GM23248 (cell line): ENCODE results near the gene IL10RA. TPM values are rescaled to one million over a fixed set of nuclear protein-coding genes. Genes with fewer than 3 reads are reported as not detected.

ENCODE experiments used
- DNase-seq: peaks from one replicate; pipeline ENCODE4 v3.0.0-alpha.2; 2015
- H2AFZ ChIP-seq: fragments of 200-600 bp; sonication (generic); 2 replicates; pipeline ENCODE4 v1.6.1; 2016; ENCODE audit warnings: antibody characterized with exemption
- H3F3A ChIP-seq: fragments of 200-600 bp; sonication (generic); 2 replicates; pipeline ENCODE4 v1.6.1; 2016; ENCODE audit warnings: mild to moderate bottlenecking, antibody characterized with exemption, mixed run types; ENCODE audit not compliant: insufficient read depth
- H3K27ac ChIP-seq: fragments of 200-600 bp; sonication (generic); 2 replicates; pipeline ENCODE4 v1.5.1; 2016; ENCODE audit warnings: mild to moderate bottlenecking
- H3K27me3 ChIP-seq: fragments of 200-600 bp; sonication (generic); replicated peaks from 2 replicates; pipeline ENCODE4 v1.6.1; 2016; ENCODE audit warnings: mild to moderate bottlenecking; ENCODE audit not compliant: insufficient read depth
- H3K36me3 ChIP-seq: fragments of 200-600 bp; sonication (generic); 2 replicates; pipeline ENCODE4 v1.6.1; 2016; ENCODE audit warnings: low read depth, mild to moderate bottlenecking
- H3K4me1 ChIP-seq: fragments of 200-600 bp; sonication (generic); 2 replicates; pipeline ENCODE4 v1.6.1; 2016; ENCODE audit warnings: mild to moderate bottlenecking; ENCODE audit not compliant: insufficient read depth
- H3K4me2 ChIP-seq: fragments of 200-600 bp; sonication (generic); one replicate; pipeline ENCODE4 v1.6.1; 2016; ENCODE audit warnings: mild to moderate bottlenecking; ENCODE audit not compliant: unreplicated experiment
- H3K4me3 ChIP-seq: fragments of 200-600 bp; sonication (generic); 2 replicates; pipeline ENCODE4 v1.5.1; 2016; ENCODE audit warnings: mild to moderate bottlenecking
- H3K79me2 ChIP-seq: fragments of 200-600 bp; sonication (generic); 2 replicates; pipeline ENCODE4 v1.6.1; 2016; ENCODE audit warnings: mild to moderate bottlenecking; ENCODE audit not compliant: insufficient read depth
- H3K9ac ChIP-seq: fragments of 200-600 bp; sonication (generic); 2 replicates; pipeline ENCODE4 v1.6.1; 2016; ENCODE audit warnings: mild to moderate bottlenecking
- H3K9me2 ChIP-seq: fragments of 200-600 bp; sonication (generic); 2 replicates; pipeline ENCODE4 v1.6.1; 2016; ENCODE audit warnings: mixed run types, mild to moderate bottlenecking, moderate library complexity; ENCODE audit not compliant: insufficient read depth
- H3K9me3 ChIP-seq: fragments of 200-600 bp; sonication (generic); one replicate; pipeline ENCODE4 v1.6.1; 2017; ENCODE audit warnings: low read depth
- H4K20me1 ChIP-seq: fragments of 200-600 bp; sonication (generic); 2 replicates; pipeline ENCODE4 v1.6.0; 2016; ENCODE audit not compliant: insufficient read depth
- EZH2 ChIP-seq: fragments of 200-600 bp; sonication (generic); IDR thresholded peaks from 2 replicates; pipeline ENCODE4 v1.6.1; 2018; ENCODE audit warnings: antibody characterized with exemption, mild to moderate bottlenecking; ENCODE audit not compliant: insufficient read depth, poor library complexity, severe bottlenecking
- EZH2phosphoT487 ChIP-seq: fragments of 200-600 bp; sonication (generic); IDR thresholded peaks from 2 replicates; pipeline ENCODE4 v1.6.1; 2018; ENCODE audit warnings: antibody characterized with exemption, moderate library complexity, mild to moderate bottlenecking, low read depth; ENCODE audit not compliant: insufficient read depth
- WGBS, 2 experiments: methylation state at CpG; one replicate each; pipeline ENCODE4 v1.1.6; 2015 to 2017; ENCODE audit warnings: low lambda C conversion rate in 2 of 2, low coverage in 1 of 2; ENCODE audit errors: missing lambda C conversion rate in 2 of 2; 5-methylcytosine and 5-hydroxymethylcytosine counted together
- in situ Hi-C: fragments of 300-500 bp; cut with MboI; formaldehyde crosslinking; loops from 2 replicates; pipeline ENCODE4 v1.15.0; 2020
- polyA plus RNA-seq: library from polyadenylated mRNA; unstranded; fragments of >200 nt; fragmentation: Nextera tagmentation; extraction: Ambion mirVana; gene quantifications from 2 replicates; pipeline ENCODE4 v1.2.1, GENCODE V29; 2016
- total RNA-seq: library from RNA; depleted of rRNA; stranded (reverse); fragments of >200 nt; shearing (Covaris generic); gene quantifications from 2 replicates; pipeline ENCODE4 v1.2.3, GENCODE V29; 2014

IL10RA gene
- total and polyA plus RNA-seq, 2 experiments from 2014 or later, result not detected

DNA sequence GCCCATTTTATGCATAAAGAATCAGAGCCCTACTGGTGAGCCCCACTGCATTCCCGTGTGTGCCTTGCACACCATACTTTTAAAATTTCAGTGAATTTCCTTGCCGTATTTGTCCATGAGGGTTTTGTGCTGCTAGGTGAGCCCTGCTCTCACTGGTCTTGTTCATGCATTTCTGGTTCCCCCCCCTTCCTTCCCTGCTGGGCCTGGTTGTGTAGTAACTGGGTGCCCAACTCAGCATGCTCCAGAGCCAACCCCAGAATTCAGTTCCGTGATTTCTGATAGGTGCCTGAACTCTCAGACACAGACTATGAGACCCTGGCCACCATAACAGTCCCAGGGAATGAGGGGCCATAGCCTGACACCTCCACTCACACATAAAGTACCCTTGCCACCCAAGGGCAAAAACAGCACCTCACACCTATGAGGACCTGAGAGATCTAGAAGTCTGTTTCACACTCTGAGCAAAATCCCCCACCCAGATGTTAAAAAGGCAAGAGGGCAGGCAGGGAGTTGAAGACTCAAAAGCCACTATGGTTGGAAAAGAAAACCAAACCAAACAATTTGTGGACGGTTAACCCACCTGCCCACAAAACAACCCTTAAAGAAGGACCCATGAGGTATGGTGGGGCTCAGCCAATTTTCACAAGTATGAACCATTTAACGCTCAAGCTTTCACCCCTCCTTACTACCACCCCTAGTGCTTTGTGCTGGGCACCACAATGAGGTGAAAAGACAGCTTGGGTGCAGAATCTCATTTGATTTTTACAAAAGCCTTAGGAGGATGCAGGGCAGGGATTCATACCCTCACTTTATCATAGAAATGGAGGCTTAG, 16.8 kb upstream of the IL10RA start:
- Histone ChIP-seq H3K27ac (no peak overlapping the region), H3K4me1 (no peaks in the 10 kb centered on the region), H3K4me2 (no peak overlapping the region), H3K4me3 (no peak overlapping the region), H3K9ac (no peak overlapping the region), H3K27me3 (peaks cover 3% of the 10 kb centered on the region; the same call in 1 of the 2 replicates), H3K36me3 (no peaks in the 10 kb centered on the region), H3K9me2 (no peaks in the 10 kb centered on the region), H2AFZ (no peak overlapping the region), H3K9me3 (no peaks in the 10 kb centered on the region), H3F3A (no peaks in the 10 kb centered on the region), H3K79me2 (no peaks in the 10 kb centered on the region), H4K20me1 (no peaks in the 10 kb centered on the region)
- TF ChIP-seq EZH2 (no peak), EZH2phosphoT487 (no peak)
- 48 to 51% methylated on average over 5 of the region's 5 CpGs for WGBS, 2 experiments
- DNase-seq, result no peak
- in situ Hi-C loops, result no loop called here

DNA sequence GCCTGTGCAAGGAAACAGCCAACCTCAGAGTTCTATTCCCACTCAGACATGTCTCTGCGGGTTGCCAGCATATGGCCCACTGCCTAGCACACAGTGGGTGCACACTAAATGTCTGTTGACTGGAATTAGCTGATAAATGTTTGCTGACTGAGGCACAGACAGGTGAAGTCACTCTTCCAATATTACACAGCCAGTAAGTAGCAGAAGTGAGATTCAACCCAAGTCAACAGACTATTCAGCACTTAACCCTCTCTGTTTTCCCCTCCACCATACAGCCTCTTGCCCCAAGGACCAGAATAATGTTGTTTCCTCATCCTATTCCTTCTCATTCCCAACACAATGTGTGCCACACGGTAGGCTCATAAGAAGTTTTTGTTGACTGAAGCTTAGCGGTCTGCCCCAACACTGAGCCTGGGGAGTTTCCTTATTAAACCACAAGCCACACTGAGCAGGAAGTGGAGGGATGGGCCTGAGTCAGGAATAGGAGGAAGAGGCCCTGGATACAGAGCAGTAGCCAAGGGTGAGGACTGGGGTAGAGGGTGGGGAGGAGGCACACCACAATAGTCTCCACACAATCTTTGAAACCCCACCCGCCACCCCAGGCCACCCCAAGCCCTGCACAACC, 15.7 kb upstream of the IL10RA start:
- Histone ChIP-seq H3K9me2 (no peaks in the 10 kb centered on the region), H3F3A (no peaks in the 10 kb centered on the region), H3K36me3 (no peaks in the 10 kb centered on the region), H4K20me1 (no peaks in the 10 kb centered on the region), H3K9ac (no peak overlapping the region), H2AFZ (no peak overlapping the region), H3K9me3 (no peaks in the 10 kb centered on the region), H3K4me3 (no peak overlapping the region), H3K27me3 (peaks cover 3% of the 10 kb centered on the region; the same call in 1 of the 2 replicates), H3K79me2 (no peaks in the 10 kb centered on the region), H3K27ac (no peak overlapping the region), H3K4me2 (no peak overlapping the region), H3K4me1 (no peaks in the 10 kb centered on the region)
- TF ChIP-seq EZH2phosphoT487, result no peak
- TF ChIP-seq EZH2, result no peak
- no peak for DNase-seq
- WGBS, 2 experiments, result 40 to 52% methylated on average over 3 to 4 of the region's 4 CpGs
- in situ Hi-C loops, result no loop called here

DNA sequence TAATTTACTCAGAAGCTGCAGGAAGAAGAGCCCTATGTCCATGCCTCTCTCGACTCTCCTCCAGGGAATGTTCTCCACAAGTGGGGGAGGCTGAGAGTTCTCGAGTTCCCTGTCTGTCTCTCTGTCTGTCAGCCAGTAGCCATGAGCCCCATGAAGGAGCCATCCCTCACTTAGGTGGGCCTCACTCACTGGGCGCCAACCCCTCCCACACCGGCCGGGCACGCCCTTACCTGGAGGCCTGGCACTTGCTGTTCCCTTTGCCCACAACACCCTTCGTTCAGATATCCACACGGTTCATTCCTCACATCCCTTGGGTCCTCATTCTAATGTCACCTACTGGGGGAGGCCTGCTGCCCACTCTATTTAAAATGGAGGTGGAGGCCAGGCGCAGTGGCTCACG, 14.2 kb upstream of the IL10RA start:
- H3F3A ChIP-seq, result no peaks in the 10 kb centered on the region
- TF ChIP-seq EZH2phosphoT487, result no peak
- no peak for TF ChIP-seq EZH2
- no peak overlapping the region for H3K4me2 ChIP-seq
- H3K79me2 ChIP-seq, result no peaks in the 10 kb centered on the region
- H3K9ac ChIP-seq, result no peak overlapping the region
- no peak overlapping the region for H2AFZ ChIP-seq
- DNase-seq, result no peak
- peaks cover 3% of the 10 kb centered on the region; the same call in 1 of the 2 replicates for H3K27me3 ChIP-seq
- no peaks in the 10 kb centered on the region for H4K20me1 ChIP-seq
- H3K4me3 ChIP-seq, result no peak overlapping the region
- WGBS, 2 experiments, result 45 to 56% methylated on average over 10 of the region's 10 CpGs
- H3K9me3 ChIP-seq, result no peaks in the 10 kb centered on the region
- no peaks in the 10 kb centered on the region for H3K36me3 ChIP-seq
- no peak overlapping the region for H3K27ac ChIP-seq
- in situ Hi-C loops, result no loop called here
- no peaks in the 10 kb centered on the region for H3K4me1 ChIP-seq
- H3K9me2 ChIP-seq, result no peaks in the 10 kb centered on the region

DNA sequence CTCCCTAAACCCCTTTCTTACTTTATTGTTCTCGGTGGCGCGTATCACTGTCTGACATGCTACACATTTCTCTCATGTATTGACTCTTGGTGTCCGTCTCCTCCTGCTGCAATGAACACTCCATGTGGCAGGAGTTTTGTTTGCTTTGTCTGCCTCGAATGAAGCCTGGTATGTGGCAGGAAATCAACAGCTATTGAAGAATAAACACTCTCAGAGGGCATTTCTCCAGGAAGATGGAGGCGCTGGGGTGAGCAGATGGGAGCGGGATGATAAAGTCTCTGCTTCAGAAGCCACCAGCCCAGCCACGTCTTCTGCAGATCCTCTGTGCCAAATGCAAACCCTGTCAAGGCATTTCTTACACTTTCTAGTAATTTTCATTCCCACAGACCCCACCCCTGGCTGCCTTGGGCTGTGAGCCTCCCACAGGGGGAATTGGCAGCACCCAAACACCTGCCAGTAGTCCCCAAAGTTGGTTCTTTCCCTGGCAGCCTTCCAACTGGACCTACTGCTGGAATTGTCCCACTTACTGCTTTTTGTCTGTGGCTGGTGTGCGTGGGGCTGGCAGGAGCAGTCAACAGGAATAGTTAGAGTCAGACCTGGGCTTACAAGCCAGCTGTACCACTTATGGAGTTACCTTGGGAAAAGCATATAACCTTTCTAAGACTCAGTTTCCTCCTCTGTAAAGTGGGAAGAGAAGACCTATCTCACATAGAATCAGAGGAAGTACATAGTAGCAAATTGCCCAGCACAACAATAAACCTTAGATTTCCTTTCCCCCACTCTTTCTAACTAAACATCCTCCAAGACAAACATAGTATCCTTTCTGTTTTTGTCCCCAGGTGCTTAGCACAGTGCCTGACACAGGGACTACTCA, 13.3 kb upstream of the IL10RA start:
- Histone ChIP-seq H3K4me3 (no peak overlapping the region), H3K27ac (no peak overlapping the region), H3K4me2 (no peak overlapping the region), H3K9me2 (no peaks in the 10 kb centered on the region), H3K27me3 (peaks cover 3% of the 10 kb centered on the region), H3K9me3 (no peaks in the 10 kb centered on the region), H2AFZ (no peak overlapping the region), H3K4me1 (no peaks in the 10 kb centered on the region), H3K9ac (no peak overlapping the region), H3K79me2 (no peaks in the 10 kb centered on the region), H3F3A (no peaks in the 10 kb centered on the region), H3K36me3 (no peaks in the 10 kb centered on the region), H4K20me1 (no peaks in the 10 kb centered on the region)
- in situ Hi-C loops, result no loop called here
- 32% methylated on average over 9 of the region's 9 CpGs for WGBS, 2 experiments
- DNase-seq, result no peak
- TF ChIP-seq EZH2phosphoT487, result no peak
- TF ChIP-seq EZH2, result no peak
